ENCODE results near the gene GPR158. TPM values are rescaled to one million over a fixed set of nuclear protein-coding genes. Genes with fewer than 3 reads are reported as not detected.

GPR158 gene
- total RNA-seq, 3 donors from 2014 or later (not counting 1 experiment from before 2014, with no cell fraction given), result not detected

GRCh38 chr10:25562547-25562946, 387.7 kb downstream of the GPR158 start:
- no peak for ATAC-seq
- WGBS (ENCODE audit: insufficient coverage), result 89% methylated on average over 4 of the region's 4 CpGs
- H3K27ac Mint-ChIP-seq, result no peak overlapping the region

DNA sequence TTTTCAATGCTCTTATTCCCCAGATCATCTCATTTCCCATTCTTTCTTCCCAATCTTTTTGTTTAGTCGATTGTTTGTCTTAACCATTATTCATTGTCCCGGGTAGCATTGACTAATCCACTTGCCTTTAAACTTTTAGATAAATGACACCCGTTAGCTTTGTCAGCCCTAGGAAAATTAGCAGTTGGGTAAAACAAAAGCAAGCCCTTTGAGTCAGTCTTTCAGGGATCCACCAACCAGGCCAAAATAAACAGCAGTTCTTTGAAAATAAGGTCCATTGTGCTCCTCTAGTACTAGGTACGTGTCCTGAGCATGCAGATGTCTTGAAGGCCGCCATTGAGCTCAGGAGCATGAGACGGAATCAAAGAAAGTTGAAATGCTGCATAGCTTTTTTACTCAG, 389.6 kb downstream of the GPR158 start:
- no peaks in the 10 kb centered on the region for H3K36me3 ChIP-seq (ENCODE audit: control insufficient read depth, insufficient read depth, low read length)
- DNase-seq (no peak), ATAC-seq (no peak)
- Mint-ChIP-seq H3K27ac (no peak overlapping the region), H3K4me1 (no peaks in the 10 kb centered on the region), H3K4me3 (no peak overlapping the region), H3K9me3 (peaks cover 3 to 17% of the 10 kb centered on the region in 2 donors), H3K36me3 (no peaks in the 10 kb centered on the region), H3K27me3 (ENCODE audit: low read depth in 2 of 2) (no peaks in the 10 kb centered on the region)
- TF ChIP-seq CTCF (IDR thresholded peaks at IDR 0.05), result no peak
- WGBS (ENCODE audit: insufficient coverage), result 81% methylated on average over 6 of the region's 6 CpGs
- intact Hi-C loops (cut with micrococcal nuclease), result no loop called here
- H3K27ac ChIP-seq (ENCODE audit: low read length), result no peak overlapping the region
- H3K4me3 ChIP-seq (ENCODE audit: low read length), result no peak overlapping the region
- H3K9me3 ChIP-seq (ENCODE audit: control insufficient read depth, insufficient read depth, low read length), result no peaks in the 10 kb centered on the region
- H3K27me3 ChIP-seq (ENCODE audit: control insufficient read depth, insufficient read depth, low read length), result no peaks in the 10 kb centered on the region
- H3K4me1 ChIP-seq (ENCODE audit: control insufficient read depth, insufficient read depth, low read length), result no peaks in the 10 kb centered on the region

More at GRCh38 chr10:25562547-25562946, 387.7 kb downstream of the GPR158 start:
- Mint-ChIP-seq H3K4me3 (no peak overlapping the region), H3K9me3 (peaks cover 3 to 13% of the 10 kb centered on the region in 2 donors), H3K4me1 (no peaks in the 10 kb centered on the region), H3K36me3 (no peaks in the 10 kb centered on the region), H3K27me3 (ENCODE audit: low read depth in 2 of 2) (no peaks in the 10 kb centered on the region)
- Histone ChIP-seq H3K4me3 (ENCODE audit: low read length) (no peak overlapping the region), H3K27ac (ENCODE audit: low read length) (no peak overlapping the region), H3K27me3 (ENCODE audit: control insufficient read depth, insufficient read depth, low read length) (no peaks in the 10 kb centered on the region), H3K9me3 (ENCODE audit: control insufficient read depth, insufficient read depth, low read length) (no peaks in the 10 kb centered on the region), H3K4me1 (ENCODE audit: control insufficient read depth, insufficient read depth, low read length) (no peaks in the 10 kb centered on the region), H3K36me3 (ENCODE audit: control insufficient read depth, insufficient read depth, low read length) (no peaks in the 10 kb centered on the region)
- intact Hi-C loops (cut with micrococcal nuclease), result no loop called here
- TF ChIP-seq CTCF (IDR thresholded peaks at IDR 0.05), result no peak
- no peak for DNase-seq

DNA sequence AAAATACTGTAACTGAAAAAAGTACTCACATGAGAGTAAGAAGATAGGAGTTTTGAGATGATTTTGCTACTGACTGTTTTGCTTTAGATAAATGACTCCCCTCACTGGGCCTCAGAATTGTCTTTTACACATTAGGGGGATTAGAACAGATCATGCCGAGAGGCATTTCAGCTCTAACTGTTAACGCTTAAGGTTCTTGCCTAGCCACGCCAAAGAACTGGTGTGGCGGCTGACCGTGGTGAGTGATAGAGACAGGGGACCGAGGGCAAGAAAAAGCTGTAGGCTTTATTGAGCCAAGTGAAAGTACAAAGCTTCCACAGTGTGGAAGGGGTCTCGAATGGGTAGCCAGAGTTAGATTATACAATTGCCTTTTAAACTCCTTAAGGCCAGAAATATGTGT, 390.8 kb downstream of the GPR158 start:
- no peak for ATAC-seq
- DNase-seq, result no peak
- Mint-ChIP-seq H3K4me1 (no peaks in the 10 kb centered on the region), H3K4me3 (no peak overlapping the region), H3K36me3 (no peaks in the 10 kb centered on the region), H3K27ac (no peak overlapping the region), H3K9me3 (peaks cover 3 to 17% of the 10 kb centered on the region in 2 donors), H3K27me3 (ENCODE audit: low read depth in 2 of 2) (no peaks in the 10 kb centered on the region)
- Histone ChIP-seq H3K9me3 (ENCODE audit: control insufficient read depth, insufficient read depth, low read length) (no peaks in the 10 kb centered on the region), H3K27ac (ENCODE audit: low read length) (no peak overlapping the region), H3K27me3 (ENCODE audit: control insufficient read depth, insufficient read depth, low read length) (no peaks in the 10 kb centered on the region), H3K36me3 (ENCODE audit: control insufficient read depth, insufficient read depth, low read length) (no peaks in the 10 kb centered on the region), H3K4me3 (ENCODE audit: low read length) (no peak overlapping the region), H3K4me1 (ENCODE audit: control insufficient read depth, insufficient read depth, low read length) (no peaks in the 10 kb centered on the region)
- intact Hi-C loops (cut with micrococcal nuclease), result no loop called here
- no peak for TF ChIP-seq CTCF (IDR thresholded peaks at IDR 0.05)
- 79% methylated on average over 7 of the region's 7 CpGs for WGBS (ENCODE audit: insufficient coverage)

DNA sequence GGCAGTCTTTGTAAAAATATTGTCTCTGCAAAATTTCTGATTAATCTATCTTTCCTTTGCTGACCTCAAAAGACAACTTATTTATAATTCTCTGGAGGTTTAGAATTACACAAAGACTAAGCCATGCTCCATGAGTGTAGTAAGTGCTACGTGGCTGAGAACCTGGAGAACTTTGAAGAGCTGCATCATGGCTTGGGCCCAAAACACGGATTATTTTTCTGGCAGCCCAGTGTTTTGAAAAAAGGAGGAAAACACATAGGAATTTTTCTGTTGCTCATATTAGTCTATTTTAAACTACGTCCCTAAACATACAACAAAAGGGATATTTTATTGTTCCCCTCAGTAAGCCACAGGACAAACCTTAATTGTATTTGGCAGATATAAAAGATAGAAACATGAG, 398.5 kb downstream of the GPR158 start:
- Mint-ChIP-seq H3K9me3 (peaks cover under 1 to 9% of the 10 kb centered on the region in 2 donors), H3K36me3 (no peaks in the 10 kb centered on the region), H3K4me3 (no peak overlapping the region), H3K27ac (no peak overlapping the region), H3K27me3 (ENCODE audit: low read depth in 2 of 2) (no peaks in the 10 kb centered on the region), H3K4me1 (no peaks in the 10 kb centered on the region)
- no peak overlapping the region for H3K27ac ChIP-seq (ENCODE audit: low read length)
- no peaks in the 10 kb centered on the region for H3K4me1 ChIP-seq (ENCODE audit: control insufficient read depth, insufficient read depth, low read length)
- DNase-seq (no peak), ATAC-seq (no peak)
- whole genome bisulfite sequencing (ENCODE audit: insufficient coverage), result 95% methylated on average over 2 of the region's 3 CpGs
- no peaks in the 10 kb centered on the region for H3K36me3 ChIP-seq (ENCODE audit: control insufficient read depth, insufficient read depth, low read length)
- intact Hi-C loops (cut with micrococcal nuclease), result no loop called here
- no peaks in the 10 kb centered on the region for H3K27me3 ChIP-seq (ENCODE audit: control insufficient read depth, insufficient read depth, low read length)
- H3K4me3 ChIP-seq (ENCODE audit: low read length), result no peak overlapping the region
- no peaks in the 10 kb centered on the region for H3K9me3 ChIP-seq (ENCODE audit: control insufficient read depth, insufficient read depth, low read length)
- no peak for TF ChIP-seq CTCF (IDR thresholded peaks at IDR 0.05)

All from natural killer cell (primary cell).